ENCODE measurements around the gene ZBTB8A. TPM values are rescaled to one million over a fixed set of nuclear protein-coding genes. Genes with fewer than 3 reads are reported as not detected.

The ZBTB8A gene
- total RNA-seq, 1 experiment from 2014 or later: 4.2 TPM

DNA sequence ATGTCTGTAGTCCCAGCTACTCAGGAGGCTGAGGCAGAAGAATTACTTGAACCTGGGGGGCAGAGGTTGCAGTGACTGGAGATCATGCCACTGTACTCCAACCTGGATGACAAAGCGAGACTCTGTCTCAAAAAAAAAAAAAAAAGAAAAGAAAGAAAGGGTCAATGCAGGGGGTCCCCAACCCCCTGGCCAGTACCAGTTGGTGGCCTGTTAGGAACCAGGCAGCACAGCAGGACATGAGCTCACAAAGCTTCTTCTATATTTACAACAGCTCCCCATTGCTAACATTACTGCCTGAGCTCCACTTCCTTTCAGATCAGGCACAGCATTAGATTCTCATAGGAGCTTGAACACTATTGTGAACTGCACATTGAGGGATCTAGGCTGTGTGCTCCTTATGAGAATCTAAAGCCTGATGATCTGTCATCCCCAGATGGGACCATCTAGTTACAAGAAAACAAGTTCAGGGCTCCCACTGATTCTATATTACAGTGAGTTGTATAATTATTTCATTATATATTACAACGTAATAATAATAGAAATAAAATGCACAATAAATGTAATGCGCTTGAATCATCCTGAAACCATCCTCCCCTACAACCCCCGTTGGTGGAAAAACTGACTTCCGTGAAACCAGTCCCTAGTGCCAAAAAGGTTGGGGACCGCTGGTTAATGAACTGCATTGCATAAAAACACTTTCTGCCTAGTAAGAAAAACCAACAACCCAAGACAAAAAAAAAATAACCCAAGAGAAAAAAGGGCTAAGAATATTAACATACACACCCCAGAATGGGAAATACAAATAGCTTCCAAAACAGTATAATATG is 108.3 kb downstream of the ZBTB8A start:
- no peak overlapping the region for H2AFZ ChIP-seq
- no peaks in the 10 kb centered on the region for H3K9me3 ChIP-seq (ENCODE audit: insufficient read depth, low read depth)
- ChIA-PET POLR2A (ENCODE audit: unreplicated experiment) (no interaction called here), CTCF (no interaction called here)
- peak overlapping the region; percentile 99; the same call in 1 of the 2 replicates for H3K4me2 ChIP-seq
- H3K9me2 ChIP-seq (ENCODE audit: insufficient read depth): no peaks in the 10 kb centered on the region
- no peaks in the 10 kb centered on the region for H3K27me3 ChIP-seq (ENCODE audit: insufficient read depth, low read depth)
- H3F3A ChIP-seq (ENCODE audit: insufficient read depth, low read depth): peaks cover 7% of the 10 kb centered on the region; the same call in 1 of the 2 replicates
- no peak overlapping the region for H3K27ac ChIP-seq
- no TSS peak for BruUV-seq (replicated peaks)
- no peak for TF ChIP-seq EZH2 (IDR thresholded peaks at IDR 0.05; ENCODE audit: low read depth)
- TF ChIP-seq, protein P1, sequence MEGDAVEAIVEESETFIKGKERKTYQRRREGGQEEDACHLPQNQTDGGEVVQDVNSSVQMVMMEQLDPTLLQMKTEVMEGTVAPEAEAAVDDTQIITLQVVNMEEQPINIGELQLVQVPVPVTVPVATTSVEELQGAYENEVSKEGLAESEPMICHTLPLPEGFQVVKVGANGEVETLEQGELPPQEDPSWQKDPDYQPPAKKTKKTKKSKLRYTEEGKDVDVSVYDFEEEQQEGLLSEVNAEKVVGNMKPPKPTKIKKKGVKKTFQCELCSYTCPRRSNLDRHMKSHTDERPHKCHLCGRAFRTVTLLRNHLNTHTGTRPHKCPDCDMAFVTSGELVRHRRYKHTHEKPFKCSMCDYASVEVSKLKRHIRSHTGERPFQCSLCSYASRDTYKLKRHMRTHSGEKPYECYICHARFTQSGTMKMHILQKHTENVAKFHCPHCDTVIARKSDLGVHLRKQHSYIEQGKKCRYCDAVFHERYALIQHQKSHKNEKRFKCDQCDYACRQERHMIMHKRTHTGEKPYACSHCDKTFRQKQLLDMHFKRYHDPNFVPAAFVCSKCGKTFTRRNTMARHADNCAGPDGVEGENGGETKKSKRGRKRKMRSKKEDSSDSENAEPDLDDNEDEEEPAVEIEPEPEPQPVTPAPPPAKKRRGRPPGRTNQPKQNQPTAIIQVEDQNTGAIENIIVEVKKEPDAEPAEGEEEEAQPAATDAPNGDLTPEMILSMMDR (conservative IDR thresholded peaks at IDR 0.05): no peak
- H3K79me2 ChIP-seq (ENCODE audit: low read depth): peaks cover 66% of the 10 kb centered on the region
- peaks cover 25% of the 10 kb centered on the region for H3K4me1 ChIP-seq (replicated peaks; ENCODE audit: insufficient read depth)
- 0 out of 2 replicates have a peak, but pooled peaks cover 11% of the 10 kb centered on the region for H4K20me1 ChIP-seq (ENCODE audit: insufficient read depth)
- DNase-seq: no peak
- intact Hi-C loops (cut with micrococcal nuclease; ENCODE audit: unreplicated experiment): no loop called here
- H3K4me3 ChIP-seq: no peak overlapping the region
- peaks cover 8% of the 10 kb centered on the region; the same call in 1 of the 2 replicates for H3K36me3 ChIP-seq (ENCODE audit: low read depth)

DNA sequence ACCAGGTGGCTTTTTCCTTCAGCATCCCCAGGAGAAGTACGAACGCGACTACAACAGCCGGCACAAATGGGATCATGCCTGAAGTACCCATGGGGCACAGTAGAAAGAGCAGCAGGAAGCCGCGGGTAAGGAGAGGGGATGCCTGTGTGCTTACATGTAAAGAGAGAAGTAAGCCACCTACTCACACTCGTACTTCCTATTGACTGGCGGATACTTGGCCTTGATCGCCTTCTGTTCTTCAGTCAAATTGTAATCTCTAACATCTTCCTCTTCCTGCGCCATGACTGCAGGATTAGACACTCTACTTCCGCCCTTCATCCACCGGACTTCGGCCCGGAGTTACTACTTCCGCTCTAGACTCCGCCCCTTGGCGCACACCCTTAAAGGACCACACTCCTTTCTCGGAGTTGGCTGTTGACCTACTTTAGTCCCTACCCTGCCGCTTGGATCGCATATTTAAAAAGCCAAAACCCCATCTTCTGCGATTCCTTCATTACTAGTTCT is 111.1 kb downstream of the ZBTB8A start, which contains the start of gene ZBTB8OS:
TSS of gene ZBTB8OS (minus strand) at position 303 of the 504 bp plus-strand sequence. CDS start at position 282, 21 bp downstream.
- TF ChIP-seq, protein P1 (conservative IDR thresholded peaks at IDR 0.05): no peak
- no peak for TF ChIP-seq EZH2 (IDR thresholded peaks at IDR 0.05; ENCODE audit: low read depth)
- DNase-seq: peak; percentile 80 to 88

DNA sequence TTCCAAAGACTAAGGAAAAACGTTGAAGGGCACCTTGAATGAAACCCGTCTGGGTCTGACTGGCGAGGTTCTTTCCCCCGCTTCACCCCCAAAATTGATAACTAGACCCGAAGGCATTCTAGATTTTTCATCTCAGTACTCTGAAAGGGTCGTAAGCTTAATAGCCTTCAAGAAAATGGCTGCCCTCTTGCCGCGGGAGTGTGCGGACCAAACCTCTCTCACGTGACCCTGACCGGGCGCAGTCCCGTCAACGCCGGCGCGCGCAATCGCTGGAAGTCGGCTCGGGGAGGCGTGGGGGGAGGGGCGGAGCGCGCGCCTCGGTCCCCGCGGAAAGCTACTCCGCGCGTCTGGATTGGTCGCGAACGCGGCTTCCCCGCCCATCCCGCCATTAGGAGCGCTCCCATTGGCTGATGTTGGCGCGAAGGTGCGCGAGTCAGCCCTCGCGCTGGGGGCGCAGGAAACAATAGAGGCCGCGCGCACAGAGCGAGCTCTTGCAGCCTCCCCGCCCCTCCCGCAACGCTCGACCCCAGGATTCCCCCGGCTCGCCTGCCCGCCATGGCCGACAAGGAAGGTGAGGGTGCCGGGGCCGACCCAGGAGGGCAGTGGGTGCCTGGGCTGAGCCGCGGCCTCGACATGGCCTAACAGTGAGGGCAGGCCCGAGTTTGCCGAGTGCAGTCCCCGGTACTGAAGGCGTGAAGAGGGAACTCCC is 111.7 kb downstream of the ZBTB8A start, which contains the start of gene RBBP4:
TSS of gene RBBP4 (plus strand) at position 457 of the 709 bp plus-strand sequence. CDS start at position 556, 99 bp downstream.
- Histone ChIP-seq H3K4me2 (peak within 1 kb of the TSS; percentile 99), H3K4me1 (replicated peaks; ENCODE audit: insufficient read depth) (peaks cover 33% of the 10 kb centered on the region), H3F3A (ENCODE audit: insufficient read depth, low read depth) (peaks cover 30% of the 10 kb centered on the region; the same call in 1 of the 2 replicates), H4K20me1 (ENCODE audit: insufficient read depth) (peaks cover 19% of the 10 kb centered on the region; the same call in 1 of the 2 replicates), H3K36me3 (ENCODE audit: low read depth) (peaks cover 34% of the 10 kb centered on the region), H3K27me3 (ENCODE audit: insufficient read depth, low read depth) (no peaks in the 10 kb centered on the region), H3K4me3 (peak within 1 kb of the TSS; percentile 81), H3K27ac (peak within 1 kb of the TSS; percentile 96), H3K79me2 (ENCODE audit: low read depth) (peaks cover 83% of the 10 kb centered on the region), H3K9me2 (ENCODE audit: insufficient read depth) (no peaks in the 10 kb centered on the region), H2AFZ (peak within 1 kb of the TSS; percentile 90), H3K9me3 (ENCODE audit: insufficient read depth, low read depth) (no peaks in the 10 kb centered on the region)
- ChIA-PET CTCF (interaction anchor here (0.6 to 1.6 kb wide), 2 partner anchors 130 to 216 kb away, joined by 3 to 6 read pairs; no protein-coding TSS in a partner anchor), POLR2A (ENCODE audit: unreplicated experiment) (interaction anchor here (0.6 to 0.7 kb wide), 3 partner anchors 14 to 961 kb away, joined by 3 to 6 read pairs (median 5); no protein-coding TSS in a partner anchor)
- no TSS peak for BruUV-seq (replicated peaks)
- peak; percentile 85 to 98 for DNase-seq
- TF ChIP-seq, protein P1 (conservative IDR thresholded peaks at IDR 0.05): no peak
- TF ChIP-seq EZH2 (IDR thresholded peaks at IDR 0.05; ENCODE audit: low read depth): no peak
- intact Hi-C loops (cut with micrococcal nuclease; ENCODE audit: unreplicated experiment): loop anchor here (1.0 to 5.0 kb wide), 4 partner anchors 114 to 249 kb away; partner anchors contain the start of genes S100PBP, YARS1 and ZBTB8A

More for the DNA sequence above, 111.1 kb downstream of the ZBTB8A start, which contains the start of gene ZBTB8OS:
- peaks cover 24% of the 10 kb centered on the region; the same call in 1 of the 2 replicates for H3F3A ChIP-seq (ENCODE audit: insufficient read depth, low read depth)
- H3K36me3 ChIP-seq (ENCODE audit: low read depth): peaks cover 28% of the 10 kb centered on the region
- H3K27me3 ChIP-seq (ENCODE audit: insufficient read depth, low read depth): no peaks in the 10 kb centered on the region
- peaks cover 33% of the 10 kb centered on the region for H3K4me1 ChIP-seq (replicated peaks; ENCODE audit: insufficient read depth)
- peak within 1 kb of the TSS; percentile 81 for H3K4me3 ChIP-seq
- peak within 1 kb of the TSS; percentile 96 for H3K27ac ChIP-seq
- ChIA-PET CTCF (interaction anchor here (1.6 kb wide), 1 partner anchor 130 kb away, joined by 6 read pairs; no protein-coding TSS in a partner anchor), POLR2A (ENCODE audit: unreplicated experiment) (interaction anchor here (0.7 kb wide), 1 partner anchor 960 kb away, joined by 5 read pairs; no protein-coding TSS in a partner anchor)
- H3K4me2 ChIP-seq: peak within 1 kb of the TSS; percentile 99
- intact Hi-C loops (cut with micrococcal nuclease; ENCODE audit: unreplicated experiment): loop anchor here (5.0 kb wide), 3 partner anchors 113 to 248 kb away; partner anchors contain the start of gene ZBTB8A
- H3K9me2 ChIP-seq (ENCODE audit: insufficient read depth): no peaks in the 10 kb centered on the region
- TSS peak; percentile 58 for BruUV-seq (replicated peaks)
- H2AFZ ChIP-seq: peak within 1 kb of the TSS; percentile 90
- H4K20me1 ChIP-seq (ENCODE audit: insufficient read depth): peaks cover 15% of the 10 kb centered on the region; the same call in 1 of the 2 replicates
- peaks cover 83% of the 10 kb centered on the region for H3K79me2 ChIP-seq (ENCODE audit: low read depth)
- H3K9me3 ChIP-seq (ENCODE audit: insufficient read depth, low read depth): no peaks in the 10 kb centered on the region

Measured in PC-9 (cell line).